OCI-LY7 (cell line): Measurements from ENCODE around the gene ANTXR1. TPM values are rescaled to one million over a fixed set of nuclear protein-coding genes. Genes with fewer than 3 reads are reported as not detected.
"Not testable (repeated sequence)": the region's sequence is repeated elsewhere in the genome, so short reads cannot be mapped to it uniquely, and the experiment has no call there.

Experiments used
- BruUV-seq: library from RNA; stranded (reverse); fragments of 400-500 nt; replicated peaks from 2 replicates; lab custom pipeline; 2021; lab: Mats Ljungman, UMichigan
- CTCF ChIA-PET: fragments of 300-600 bp; sonication (Branson Sonifier 250); formaldehyde crosslinking; loops from one replicate; lab custom pipeline; 2022; ENCODE audit warnings: antibody characterized with exemption; ENCODE audit not compliant: unreplicated experiment; lab: Charles Lee
- POLR2A ChIA-PET: fragments of 300-600 bp; sonication (Branson Sonifier 250); formaldehyde crosslinking; loops from one replicate; lab custom pipeline; 2022; ENCODE audit warnings: antibody characterized with exemption; lab: Charles Lee
- DNase-seq: peaks from one replicate; pipeline ENCODE4 v3.0.0-alpha.2; 2015; ENCODE audit warnings: low spot score
- H2AFZ ChIP-seq: fragments of 200-600 bp; sonication (generic), shearing (Covaris generic); 2 replicates; pipeline ENCODE4 v1.6.1; 2014; ENCODE audit warnings: mild to moderate bottlenecking, antibody characterized with exemption, low read length, moderate library complexity
- H3K27ac ChIP-seq: fragments of 200-600 bp; sonication (generic); 2 replicates; pipeline ENCODE4 v1.5.1; 2014; ENCODE audit warnings: mixed run types, low read depth, mild to moderate bottlenecking, moderate library complexity, low read length, inconsistent platforms; ENCODE audit not compliant: poor library complexity, severe bottlenecking
- H3K36me3 ChIP-seq: fragments of 200-600 bp; sonication (generic); 2 replicates; pipeline ENCODE4 v1.6.1; 2014; ENCODE audit warnings: mild to moderate bottlenecking, antibody characterized with exemption, low read length, moderate library complexity, mixed read lengths; ENCODE audit not compliant: insufficient read depth
- H3K4me1 ChIP-seq: fragments of 200-600 bp; sonication (generic); 2 replicates; pipeline ENCODE4 v1.5.1; 2014; ENCODE audit warnings: mild to moderate bottlenecking, low read length; ENCODE audit not compliant: insufficient read depth, poor library complexity, severe bottlenecking
- H3K4me2 ChIP-seq: fragments of 200-600 bp; sonication (generic); 2 replicates; pipeline ENCODE4 v1.6.1; 2014; ENCODE audit warnings: mild to moderate bottlenecking, low read length
- H3K4me3 ChIP-seq: fragments of 200-600 bp; sonication (generic); 2 replicates; pipeline ENCODE4 v1.5.1; 2014; ENCODE audit warnings: mild to moderate bottlenecking, low read depth, low read length; ENCODE audit not compliant: poor library complexity, severe bottlenecking
- H3K79me2 ChIP-seq: fragments of 200-600 bp; sonication (generic); 2 replicates; pipeline ENCODE4 v1.6.1; 2016; ENCODE audit warnings: low read depth, mild to moderate bottlenecking, low read length, moderate library complexity, mixed read lengths; ENCODE audit not compliant: insufficient read depth
- H3K9me2 ChIP-seq: fragments of 200-600 bp; sonication (generic); 2 replicates; pipeline ENCODE4 v1.6.1; 2016; ENCODE audit warnings: mild to moderate bottlenecking, low read length, mixed read lengths; ENCODE audit not compliant: insufficient read depth
- H3K9me3 ChIP-seq: fragments of 200-600 bp; sonication (generic); 2 replicates; pipeline ENCODE4 v1.6.1; 2014; ENCODE audit warnings: mild to moderate bottlenecking, mixed run types, low read length, mixed read lengths
- H4K20me1 ChIP-seq: fragments of 200-600 bp; sonication (generic); 2 replicates; pipeline ENCODE4 v1.6.1; 2014; ENCODE audit warnings: mild to moderate bottlenecking, antibody characterized with exemption, low read length, moderate library complexity, mixed read lengths; ENCODE audit not compliant: insufficient read depth
- EZH2phosphoT487 ChIP-seq: fragments of 200-600 bp; sonication (generic); IDR thresholded peaks from 2 replicates; pipeline ENCODE4 v1.6.1; 2018; ENCODE audit warnings: low read depth, borderline replicate concordance, mild to moderate bottlenecking, mixed run types, antibody characterized with exemption, low read length, moderate library complexity, mixed read lengths
- intact Hi-C: fragments of 100-400 bp; cut with micrococcal nuclease; formaldehyde crosslinking; loops from one replicate; pipeline ENCODE4 v1.10.0; 2022; ENCODE audit not compliant: unreplicated experiment
- total RNA-seq, 2 experiments: library from RNA; depleted of rRNA in 1 of 2; stranded (reverse); fragments of >200 nt in 1 of 2; shearing (Covaris generic) in 1 of 2; gene quantifications; 2 replicates each; pipeline ENCODE4 v1.2.3, GENCODE V29; 2014 to 2022
- TF ChIP-seq, protein P1 (sequence below): fragments of 200-600 bp; sonication (generic); conservative IDR thresholded peaks from 2 replicates; pipeline ENCODE4 v1.5.1; 2014; ENCODE audit warnings: mild to moderate bottlenecking, antibody characterized with exemption, low read length, moderate library complexity, mixed read lengths

Gene ANTXR1
- total RNA-seq, 2 experiments from 2014 or later = not detected

DNA sequence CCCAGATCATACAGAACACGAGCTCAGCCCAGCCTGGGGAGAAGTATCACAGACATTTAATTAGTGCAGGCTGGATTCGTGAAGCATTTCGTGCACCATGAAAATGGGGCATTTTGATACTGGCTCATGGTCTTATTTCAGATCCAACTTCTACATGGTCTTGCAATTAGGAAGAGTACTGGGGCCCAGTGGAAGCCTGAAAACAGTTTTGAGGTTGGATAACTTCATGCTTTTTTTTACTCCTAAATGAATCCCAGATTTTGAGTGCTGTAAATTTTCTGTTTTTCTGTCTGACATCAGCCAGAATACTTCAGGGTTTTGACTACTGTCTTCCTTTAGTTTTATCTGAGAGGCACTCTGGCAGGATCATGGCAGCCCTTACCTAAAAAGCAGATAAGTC, 213.9 kb downstream of the ANTXR1 start:
- BruUV-seq = no TSS peak
- Histone ChIP-seq H3K79me2 (no peaks in the 10 kb centered on the region), H3K4me2 (no peak overlapping the region), H3K4me3 (no peak overlapping the region), H2AFZ (no peak overlapping the region), H4K20me1 (no peaks in the 10 kb centered on the region), H3K27ac (no peak overlapping the region), H3K9me2 (no peaks in the 10 kb centered on the region), H3K4me1 (no peaks in the 10 kb centered on the region), H3K36me3 (no peaks in the 10 kb centered on the region), H3K9me3 (no peaks in the 10 kb centered on the region)
- DNase-seq = no peak
- TF ChIP-seq EZH2phosphoT487 = no peak
- TF ChIP-seq, protein P1, sequence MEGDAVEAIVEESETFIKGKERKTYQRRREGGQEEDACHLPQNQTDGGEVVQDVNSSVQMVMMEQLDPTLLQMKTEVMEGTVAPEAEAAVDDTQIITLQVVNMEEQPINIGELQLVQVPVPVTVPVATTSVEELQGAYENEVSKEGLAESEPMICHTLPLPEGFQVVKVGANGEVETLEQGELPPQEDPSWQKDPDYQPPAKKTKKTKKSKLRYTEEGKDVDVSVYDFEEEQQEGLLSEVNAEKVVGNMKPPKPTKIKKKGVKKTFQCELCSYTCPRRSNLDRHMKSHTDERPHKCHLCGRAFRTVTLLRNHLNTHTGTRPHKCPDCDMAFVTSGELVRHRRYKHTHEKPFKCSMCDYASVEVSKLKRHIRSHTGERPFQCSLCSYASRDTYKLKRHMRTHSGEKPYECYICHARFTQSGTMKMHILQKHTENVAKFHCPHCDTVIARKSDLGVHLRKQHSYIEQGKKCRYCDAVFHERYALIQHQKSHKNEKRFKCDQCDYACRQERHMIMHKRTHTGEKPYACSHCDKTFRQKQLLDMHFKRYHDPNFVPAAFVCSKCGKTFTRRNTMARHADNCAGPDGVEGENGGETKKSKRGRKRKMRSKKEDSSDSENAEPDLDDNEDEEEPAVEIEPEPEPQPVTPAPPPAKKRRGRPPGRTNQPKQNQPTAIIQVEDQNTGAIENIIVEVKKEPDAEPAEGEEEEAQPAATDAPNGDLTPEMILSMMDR = no peak
- CTCF ChIA-PET = interaction anchor here (0.6 kb wide), 1 partner anchor 216 kb away, joined by 3 read pairs; no protein-coding TSS in a partner anchor
- intact Hi-C loops = no loop called here
- POLR2A ChIA-PET = interaction anchor here (1.5 kb wide), 1 partner anchor 16 kb away, joined by 3 read pairs; no protein-coding TSS in a partner anchor

DNA sequence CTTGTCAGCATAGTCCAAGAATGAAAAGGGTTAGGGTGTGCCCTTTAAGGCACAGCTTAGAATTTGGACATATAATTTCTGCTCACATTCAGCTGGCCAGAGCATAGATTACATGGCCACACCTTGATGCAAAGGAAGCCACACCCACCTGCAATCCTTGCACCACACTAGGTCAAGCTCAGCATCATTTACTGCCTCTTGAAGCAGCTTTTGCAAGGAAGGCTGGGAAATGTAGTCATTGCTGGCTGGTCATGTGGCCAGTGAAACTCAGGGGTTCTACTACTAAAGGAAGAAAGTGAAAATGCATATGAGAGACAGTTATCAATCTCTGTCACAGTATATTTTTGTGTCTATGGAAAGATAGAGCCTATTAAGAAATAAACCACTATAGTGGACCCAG, 214.7 kb downstream of the ANTXR1 start:
- no peak overlapping the region for H3K4me3 ChIP-seq
- H4K20me1 ChIP-seq = no peaks in the 10 kb centered on the region
- intact Hi-C loops = no loop called here
- TF ChIP-seq, protein P1 = no peak
- TF ChIP-seq EZH2phosphoT487 = no peak
- no peak overlapping the region for H2AFZ ChIP-seq
- ChIA-PET POLR2A (interaction anchor here (1.0 to 1.5 kb wide), 2 partner anchors 15 to 197 kb away, joined by 3 read pairs; no protein-coding TSS in a partner anchor), CTCF (interaction anchor here (0.6 kb wide), 1 partner anchor 216 kb away, joined by 3 read pairs; no protein-coding TSS in a partner anchor)
- DNase-seq = no peak
- H3K79me2 ChIP-seq = no peaks in the 10 kb centered on the region
- H3K4me1 ChIP-seq = no peaks in the 10 kb centered on the region
- no peak overlapping the region for H3K4me2 ChIP-seq
- no peaks in the 10 kb centered on the region for H3K9me2 ChIP-seq
- BruUV-seq = no TSS peak
- H3K27ac ChIP-seq = no peak overlapping the region
- no peaks in the 10 kb centered on the region for H3K9me3 ChIP-seq
- no peaks in the 10 kb centered on the region for H3K36me3 ChIP-seq

DNA sequence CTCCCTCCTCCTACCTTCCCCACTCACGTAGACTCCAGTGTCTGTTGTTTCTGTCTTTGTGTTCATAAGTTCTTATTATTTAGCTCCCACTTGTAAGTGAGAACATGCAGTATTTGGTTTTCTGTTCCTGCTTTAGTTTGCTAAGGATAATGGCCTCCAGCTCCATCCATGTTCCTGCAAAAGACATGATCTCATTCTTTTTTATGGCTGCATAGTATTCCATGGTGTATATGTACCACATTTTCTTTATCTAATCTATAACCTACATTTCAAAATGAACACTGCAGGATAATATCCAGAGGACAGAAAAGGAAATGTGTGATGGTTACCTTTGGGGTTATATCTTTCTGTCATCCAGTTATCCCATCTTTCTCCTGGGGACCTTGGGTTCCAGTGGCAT, 218.0 kb downstream of the ANTXR1 start:
- POLR2A ChIA-PET = interaction anchor here (0.6 kb wide), 1 partner anchor 202 kb away, joined by 3 read pairs; no protein-coding TSS in a partner anchor
- H3K36me3 ChIP-seq, H3K9me2 ChIP-seq, CTCF ChIA-PET, H3K4me2 ChIP-seq, H3K79me2 ChIP-seq, H3K4me3 ChIP-seq, H4K20me1 ChIP-seq, intact Hi-C loops, H3K4me1 ChIP-seq, H2AFZ ChIP-seq, BruUV-seq, H3K27ac ChIP-seq, DNase-seq, H3K9me3 ChIP-seq: not testable (repeated sequence)
